GF-D8 (cell line): ENCODE data around the gene ADSL.
A peak's percentile ranks its signal among the peaks of the same experiment; 100 is the strongest.
"Not testable (repeated sequence)": the region's sequence is repeated elsewhere in the genome, so short reads cannot be mapped to it uniquely, and the experiment has no call there.

Experiments
- DNase-seq: peaks from one replicate; lab custom pipeline; 2025; lab: John Stamatoyannopoulos, UW

ADSL gene

DNA sequence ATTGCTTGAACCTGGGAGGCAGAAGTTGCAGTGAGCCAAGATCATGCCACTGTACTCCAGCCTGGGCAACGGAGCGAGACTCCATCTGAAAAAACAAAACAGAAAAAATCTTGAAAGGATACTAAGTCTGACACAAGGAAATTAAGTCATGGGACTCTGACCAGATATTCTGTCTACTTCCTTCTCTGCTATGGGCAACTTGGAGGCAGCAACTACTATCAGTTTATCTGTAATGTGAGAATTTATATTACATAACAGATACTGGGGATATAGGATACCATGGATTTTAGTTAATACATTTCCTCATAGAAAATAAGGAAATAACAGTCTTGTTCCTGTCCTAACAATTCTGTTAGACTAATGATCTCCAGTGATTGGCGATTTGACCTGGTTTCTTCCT lies 22.5 kb downstream of the ADSL start:
- DNase-seq = no peak

DNA sequence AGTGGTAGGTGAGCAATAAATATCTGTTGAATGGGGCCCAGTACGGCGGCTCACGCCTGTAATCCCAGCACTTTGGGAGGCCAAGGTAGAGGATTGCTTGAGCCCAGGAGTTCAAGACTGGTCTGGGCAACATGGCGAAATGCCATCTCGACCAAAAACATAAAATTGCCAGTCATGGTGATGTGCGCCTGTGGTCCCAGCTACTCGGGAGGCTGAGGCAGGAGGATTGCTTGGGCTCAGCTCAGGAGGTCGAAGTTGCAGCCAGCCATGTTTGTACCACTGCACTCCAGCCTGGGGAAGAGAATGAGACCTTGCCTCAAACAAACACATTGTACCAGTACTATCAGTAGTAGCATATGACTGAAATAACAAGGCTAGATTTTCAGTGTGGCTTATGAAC lies 28.3 kb downstream of the ADSL start:
- no peak for DNase-seq

DNA sequence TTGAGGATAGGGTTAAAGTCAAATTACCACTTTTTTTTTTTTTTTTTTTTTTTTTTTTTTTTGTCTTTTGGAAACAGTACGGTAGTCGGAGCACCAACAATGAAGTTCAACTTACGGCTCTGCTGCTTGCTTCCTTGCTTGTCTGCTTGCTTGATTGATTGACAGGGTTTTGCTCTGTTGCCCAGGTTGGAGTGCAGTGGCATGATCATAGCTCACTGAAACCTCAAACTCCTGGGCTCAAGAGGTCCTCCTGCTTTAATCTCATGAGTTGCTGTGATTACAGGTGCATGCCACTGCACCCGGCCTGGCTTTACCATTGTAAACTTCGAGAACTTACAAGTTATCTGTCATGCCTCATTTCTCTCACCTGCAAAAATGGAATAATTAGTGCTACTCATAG lies 29.8 kb downstream of the ADSL start:
- DNase-seq = no peak

DNA sequence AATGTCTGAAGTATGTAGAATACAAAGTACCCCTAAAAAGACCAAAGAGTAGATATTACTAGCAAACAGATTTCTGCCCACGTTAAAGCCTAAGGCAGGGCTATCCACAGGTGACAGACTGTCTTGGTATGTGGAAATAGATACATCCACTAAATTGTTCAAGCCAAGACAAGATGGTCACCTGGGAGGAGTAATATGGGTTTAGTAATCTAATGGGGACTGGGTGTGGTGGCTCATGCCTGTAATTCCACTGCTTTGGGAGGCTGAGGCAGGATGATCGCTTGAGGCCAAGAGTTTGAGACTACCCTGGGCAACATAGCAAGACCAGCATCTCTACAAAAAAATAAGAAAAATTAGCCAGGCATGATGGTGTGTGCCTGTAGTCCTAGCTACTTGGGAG lies 31.6 kb downstream of the ADSL start:
- DNase-seq = no peak

DNA sequence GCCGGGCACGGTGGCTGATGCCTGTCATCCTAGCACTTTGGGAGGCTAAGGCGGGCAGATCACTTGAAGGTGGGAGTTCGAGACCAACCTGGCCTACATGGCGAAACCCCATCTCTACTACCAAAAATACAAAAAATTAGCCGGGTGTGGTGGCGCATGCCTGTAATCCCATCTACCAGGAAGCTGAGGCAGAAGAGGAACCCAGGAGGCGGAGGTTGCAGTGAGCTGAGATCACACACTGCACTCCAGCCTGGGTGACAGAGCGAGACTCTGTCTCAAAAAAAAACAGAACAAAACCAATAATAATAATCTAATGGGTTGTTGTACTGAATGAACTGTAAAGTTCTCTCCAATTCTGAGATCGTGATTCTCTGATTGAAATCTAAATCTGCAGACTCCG lies 32.1 kb downstream of the ADSL start:
- not testable (repeated sequence) for DNase-seq

DNA sequence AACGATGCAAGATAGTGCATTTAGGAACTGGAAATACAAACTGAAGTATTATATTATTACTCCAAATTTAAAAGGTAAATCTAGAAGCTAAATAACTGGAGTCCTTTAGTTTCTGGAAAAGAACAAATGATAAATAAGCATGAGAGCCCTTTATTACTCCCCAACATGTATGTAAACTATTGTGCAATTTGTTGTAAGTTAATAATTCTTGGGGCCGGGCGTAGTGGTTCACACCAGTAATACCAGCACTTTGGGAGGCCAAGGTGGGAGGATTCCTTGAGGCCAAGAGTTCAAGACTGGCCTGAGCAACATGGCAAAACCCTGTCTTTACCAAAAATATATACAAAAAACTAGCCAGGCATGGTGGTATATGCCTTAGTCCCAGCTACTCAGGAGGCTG lies 35.2 kb downstream of the ADSL start:
- DNase-seq = no peak

DNA sequence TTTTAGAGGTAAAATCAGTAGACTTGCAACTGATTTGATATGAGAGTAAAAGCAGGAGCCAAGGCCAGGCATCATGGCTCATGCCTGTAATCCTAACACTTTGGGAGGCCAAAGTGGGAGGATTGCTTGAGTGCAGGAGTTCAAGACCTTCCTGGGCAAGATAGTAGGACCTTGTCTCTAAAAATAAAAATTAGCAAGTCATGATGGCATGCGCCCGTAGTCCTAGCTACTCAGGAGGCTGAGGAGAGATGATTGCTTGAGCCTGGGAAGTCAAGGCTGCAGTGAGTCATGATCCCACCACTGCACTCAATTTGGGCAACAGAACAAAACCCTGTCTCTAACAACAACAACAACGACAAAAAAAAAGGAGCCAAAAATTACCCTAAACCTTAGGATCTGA lies 37.6 kb downstream of the ADSL start:
- no peak for DNase-seq

DNA sequence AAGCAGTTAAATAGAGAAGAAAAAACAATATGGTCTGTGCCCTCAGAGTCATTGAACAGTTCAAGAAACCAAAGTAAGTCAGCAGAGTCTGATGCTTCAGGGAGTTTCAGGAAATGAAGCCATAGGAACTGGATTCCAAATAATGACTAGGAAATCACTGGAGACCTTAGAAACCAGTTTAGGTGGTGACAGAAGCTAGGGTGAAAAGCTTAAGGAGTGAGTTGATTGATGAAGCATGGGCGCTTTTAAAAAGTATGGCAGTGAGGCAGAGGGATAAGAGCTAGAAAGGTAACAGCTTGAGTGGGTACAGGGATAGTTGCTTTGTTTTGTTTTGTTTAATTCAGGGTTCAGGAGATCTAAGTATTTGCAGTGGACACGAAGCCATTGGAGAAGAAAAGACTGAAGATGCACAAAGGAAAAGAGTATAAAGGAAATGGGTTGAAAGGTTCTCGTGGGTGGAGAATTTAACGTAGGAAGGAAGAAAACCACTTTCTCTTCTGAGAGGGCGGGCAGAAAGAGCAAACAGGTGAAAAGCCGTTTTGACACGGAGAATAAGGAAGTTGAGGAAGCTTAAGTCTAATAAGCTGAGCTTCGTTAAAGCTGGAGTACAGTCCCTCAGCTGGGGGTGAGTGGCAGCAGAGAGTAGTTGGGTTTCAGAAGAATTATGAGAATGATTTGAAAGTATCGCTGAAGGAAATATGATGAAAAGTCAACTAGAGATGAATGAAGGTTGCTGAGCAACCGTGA lies 38.9 kb downstream of the ADSL start:
- DNase-seq = peak; percentile 49

DNA sequence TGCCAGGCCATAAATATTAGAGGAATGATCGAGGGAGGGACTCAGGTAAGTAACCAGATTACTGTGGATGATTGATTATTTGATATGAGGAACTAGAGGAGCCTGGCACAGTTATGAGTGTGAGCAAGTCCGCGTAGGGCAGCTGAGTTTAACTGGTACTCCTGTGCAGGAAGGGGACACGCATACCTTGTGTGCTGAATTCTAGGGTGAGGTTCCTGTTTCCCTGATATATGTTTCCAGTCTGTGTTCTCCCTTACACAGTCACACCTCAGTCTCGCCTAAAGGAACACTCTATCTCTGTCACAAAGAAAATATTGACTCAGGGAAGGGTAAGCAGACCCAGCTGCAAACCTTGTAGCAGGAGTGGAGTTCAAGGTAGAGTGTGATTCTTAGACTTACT lies 41.4 kb downstream of the ADSL start:
- no peak for DNase-seq

DNA sequence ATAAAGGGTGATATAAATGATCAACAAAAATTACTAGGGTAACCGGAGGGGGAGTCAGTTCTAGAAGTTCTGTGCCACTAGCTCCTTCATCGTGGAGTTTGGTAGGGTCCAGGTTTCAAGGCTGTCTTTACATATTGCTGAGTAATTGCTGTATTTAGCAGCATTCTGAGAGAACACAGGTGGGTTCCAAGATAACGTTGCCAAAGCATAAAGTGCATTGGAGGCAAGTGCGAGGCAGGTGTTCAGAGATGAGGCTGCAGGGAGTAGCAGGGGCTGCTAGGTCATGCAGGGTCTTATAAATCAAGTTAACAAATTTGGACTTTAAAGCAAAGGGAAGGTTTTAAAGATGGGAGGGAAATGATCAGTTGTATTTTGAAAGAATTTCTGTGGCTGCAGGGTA lies 41.9 kb downstream of the ADSL start:
- DNase-seq = no peak

DNA sequence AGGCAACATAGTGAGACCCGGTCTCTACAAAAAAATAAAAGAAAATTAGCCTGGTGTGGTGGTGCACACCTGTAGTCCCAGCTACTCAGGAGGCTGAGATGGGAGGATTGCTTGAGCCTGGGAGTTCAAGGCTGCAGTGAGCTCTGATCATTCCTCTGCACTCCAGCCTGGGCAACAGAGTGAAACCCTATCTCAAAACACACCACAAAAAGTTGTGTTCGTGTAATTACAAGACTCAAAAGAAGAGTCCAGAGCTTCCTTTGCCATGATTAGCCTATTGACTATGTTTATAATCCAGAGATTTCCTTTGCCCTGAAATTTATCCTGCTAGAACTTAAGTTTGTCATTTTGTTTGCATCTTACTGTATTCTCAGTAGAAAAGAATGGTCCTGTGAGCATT lies 45.1 kb downstream of the ADSL start:
- DNase-seq = no peak

DNA sequence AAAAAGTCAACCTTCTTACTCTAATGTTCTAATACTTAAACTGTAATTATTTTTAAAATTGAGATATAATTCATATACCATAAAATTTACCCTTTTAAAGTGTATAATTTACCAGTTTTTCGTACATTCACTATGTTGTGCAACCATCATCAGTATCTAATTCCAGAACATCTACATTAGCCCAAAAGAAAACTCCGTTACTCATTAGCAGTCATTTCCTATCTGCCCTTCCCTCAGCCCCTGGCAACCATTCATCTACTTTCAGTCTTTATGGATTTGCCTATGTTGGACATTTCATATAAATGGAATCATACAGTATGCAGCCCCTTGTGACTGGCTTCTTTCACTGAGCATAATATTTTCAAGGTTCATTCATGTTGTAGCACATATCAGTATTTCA lies 46.3 kb downstream of the ADSL start:
- DNase-seq = no peak

DNA sequence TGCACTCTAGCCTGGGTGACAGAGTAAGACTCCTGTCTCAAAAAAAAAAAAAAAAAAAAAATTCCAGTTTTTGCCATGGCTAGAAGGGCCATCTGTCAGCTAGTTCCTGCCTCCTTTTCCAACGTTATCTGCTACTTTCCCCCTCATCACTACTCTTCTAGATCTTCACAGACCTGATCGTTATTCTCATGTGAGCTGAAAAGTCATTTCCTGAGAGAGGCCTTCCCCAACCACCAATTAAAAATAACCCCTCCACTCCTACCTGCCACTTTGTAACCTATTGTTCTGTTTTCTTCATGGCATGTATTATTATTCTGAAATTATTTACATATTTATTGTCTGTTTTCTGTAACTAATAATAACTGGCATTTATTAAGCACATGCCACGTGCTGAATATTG lies 48.3 kb downstream of the ADSL start:
- no peak for DNase-seq

DNA sequence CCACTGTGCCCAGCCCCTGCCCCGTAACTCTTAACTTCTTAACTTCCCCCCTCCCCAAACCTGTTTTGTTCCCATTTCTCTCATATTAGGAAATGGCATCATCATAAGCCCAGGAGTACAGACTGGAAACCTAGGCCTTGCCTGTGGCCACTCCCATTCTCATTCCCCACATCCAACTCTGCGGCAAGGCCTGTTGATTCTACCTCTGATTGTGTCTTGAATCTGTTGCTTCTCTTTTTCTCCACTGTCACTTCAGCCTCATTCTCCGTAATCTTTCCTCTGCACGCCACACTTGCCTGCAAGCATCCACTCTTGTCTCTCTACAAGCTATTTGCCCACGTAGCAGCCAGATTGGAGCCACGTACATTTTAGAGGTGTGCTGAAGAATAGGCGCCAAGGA lies 49.3 kb downstream of the ADSL start:
- DNase-seq = no peak

DNA sequence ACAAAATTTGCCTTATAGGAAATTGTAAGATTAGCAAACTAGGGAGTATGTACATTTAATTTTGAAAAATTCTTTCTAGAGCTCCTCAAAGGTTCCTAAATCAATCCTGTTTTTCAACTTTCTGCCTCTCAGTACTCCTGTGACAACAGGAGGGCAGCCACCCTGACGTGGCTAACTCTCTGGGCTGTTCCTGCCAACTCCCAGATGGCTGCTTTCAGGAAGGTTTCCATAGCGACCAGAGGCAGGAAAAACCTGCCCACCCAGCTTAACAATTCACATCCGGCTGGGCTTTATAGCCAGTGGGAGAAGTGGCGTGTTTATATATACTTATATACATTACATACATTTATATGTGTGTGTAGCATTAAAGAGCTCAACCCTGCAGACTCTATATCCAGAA lies 50.6 kb downstream of the ADSL start:
- no peak for DNase-seq

DNA sequence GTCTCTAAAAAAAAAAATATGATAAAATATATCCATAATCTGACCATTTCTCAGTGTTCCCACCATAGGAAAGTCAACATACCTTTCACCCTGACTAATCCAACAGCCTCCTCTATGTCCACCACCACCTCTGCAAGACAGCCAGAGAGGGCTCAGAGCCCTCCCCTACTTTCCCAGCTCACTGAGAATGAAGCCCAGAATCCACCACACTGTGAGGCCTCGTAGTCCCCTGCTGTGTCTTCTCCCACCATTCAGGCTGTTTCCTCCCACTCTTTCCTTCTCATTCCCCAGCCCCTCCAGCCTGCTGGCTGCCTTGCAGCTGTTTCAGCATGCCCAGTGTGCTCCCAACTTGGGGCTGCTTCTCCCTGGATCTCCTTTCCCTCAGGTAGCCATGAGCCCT lies 51.1 kb downstream of the ADSL start:
- DNase-seq = no peak

DNA sequence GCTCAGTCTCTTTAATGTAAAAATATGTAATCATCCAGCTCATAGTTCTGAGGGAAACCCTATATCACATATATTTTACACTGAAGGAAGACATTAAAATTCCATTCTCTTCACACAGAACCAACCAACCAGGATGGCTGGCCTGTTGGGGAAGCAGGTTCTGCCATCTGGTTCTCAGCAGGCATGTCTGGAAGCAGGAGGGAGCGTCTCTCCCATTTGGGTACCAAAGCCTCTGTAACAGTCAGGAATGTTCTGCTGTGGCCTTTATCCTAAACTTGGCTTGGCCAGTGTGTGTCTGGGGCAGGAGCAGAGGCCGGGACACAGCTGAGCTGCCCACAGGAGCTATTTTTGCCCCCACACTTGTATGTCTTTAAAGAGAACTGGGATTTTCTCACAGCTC lies 53.3 kb downstream of the ADSL start:
- DNase-seq = no peak

DNA sequence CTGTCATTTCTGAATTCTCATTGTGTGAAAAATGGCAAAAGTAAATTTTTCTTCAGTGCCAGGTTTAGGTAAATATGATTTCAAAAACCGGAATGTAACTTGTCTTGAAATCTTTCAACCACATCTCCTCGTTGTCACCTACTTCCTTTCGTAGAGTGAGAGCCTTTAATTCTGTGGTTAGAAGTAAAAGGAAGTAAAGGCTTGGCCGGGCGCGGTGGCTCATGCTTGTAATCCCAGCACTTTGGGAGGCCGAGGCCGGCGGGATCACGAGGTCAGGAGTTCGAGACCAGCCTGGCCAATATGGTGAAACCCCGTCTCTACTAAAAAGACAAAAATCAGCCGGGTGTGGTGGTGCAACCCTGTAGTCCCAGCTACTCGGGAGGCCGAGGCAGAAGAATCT lies 53.9 kb downstream of the ADSL start:
- peak; percentile 89 for DNase-seq

DNA sequence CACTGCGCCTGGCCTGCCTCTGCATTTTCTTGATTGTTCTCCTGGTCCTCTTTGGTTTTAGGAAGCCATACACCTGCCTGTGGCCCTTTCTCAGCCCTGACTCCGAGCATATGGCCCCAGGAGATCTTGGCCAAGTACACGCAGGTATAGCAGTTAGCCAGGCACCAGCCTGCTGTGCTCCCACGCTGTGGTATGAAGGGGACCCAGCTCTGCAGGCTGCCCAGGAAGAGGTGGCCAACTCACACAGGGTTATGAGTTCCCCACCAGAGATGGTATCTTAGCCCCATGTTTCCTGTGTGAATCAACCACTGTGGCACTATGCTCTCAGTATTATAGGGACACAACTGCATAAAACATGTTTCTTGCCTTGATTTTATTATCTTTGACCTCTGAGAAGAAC lies 55.2 kb downstream of the ADSL start:
- DNase-seq = peak; percentile 88

DNA sequence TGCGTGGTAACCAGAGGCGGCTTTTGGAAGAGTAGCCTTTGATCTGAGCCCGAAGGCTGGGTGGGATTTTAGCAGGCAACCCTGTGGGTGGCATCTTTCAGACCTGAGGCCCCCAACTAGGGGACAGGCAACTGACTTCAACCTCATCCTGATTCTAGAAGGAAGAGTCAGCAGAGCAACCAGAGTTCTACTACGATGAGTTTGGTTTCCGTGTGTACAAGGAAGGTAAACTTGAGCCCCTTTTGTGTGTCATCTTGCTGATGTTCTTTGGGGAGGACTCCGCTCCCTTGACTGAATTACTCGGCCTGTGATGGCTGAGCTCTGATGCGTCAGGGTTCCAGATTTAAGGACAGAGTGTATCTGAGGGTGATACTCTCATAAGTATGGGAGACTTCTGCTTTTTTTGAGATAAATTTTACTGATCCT lies 55.7 kb downstream of the ADSL start:
- no peak for DNase-seq

DNA sequence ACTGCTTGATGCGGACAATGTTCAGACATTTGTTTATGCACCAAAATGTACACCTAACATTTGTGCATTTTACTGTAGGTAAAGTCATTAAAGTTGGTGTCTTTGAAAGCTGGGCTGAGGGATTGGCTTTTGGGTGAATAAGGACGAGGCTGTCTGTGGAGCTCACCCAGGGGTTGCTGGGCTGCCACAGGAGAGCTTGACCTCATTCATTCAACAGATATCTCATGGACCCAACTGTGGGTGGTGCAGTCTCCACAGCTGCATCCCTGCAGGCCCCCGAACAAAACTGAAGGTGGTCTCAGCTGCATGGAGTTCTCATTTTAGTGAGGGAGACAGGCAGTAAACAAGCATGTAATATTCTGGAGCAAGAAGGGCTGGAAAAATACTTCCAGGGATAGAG lies 56.8 kb downstream of the ADSL start:
- DNase-seq = no peak

DNA sequence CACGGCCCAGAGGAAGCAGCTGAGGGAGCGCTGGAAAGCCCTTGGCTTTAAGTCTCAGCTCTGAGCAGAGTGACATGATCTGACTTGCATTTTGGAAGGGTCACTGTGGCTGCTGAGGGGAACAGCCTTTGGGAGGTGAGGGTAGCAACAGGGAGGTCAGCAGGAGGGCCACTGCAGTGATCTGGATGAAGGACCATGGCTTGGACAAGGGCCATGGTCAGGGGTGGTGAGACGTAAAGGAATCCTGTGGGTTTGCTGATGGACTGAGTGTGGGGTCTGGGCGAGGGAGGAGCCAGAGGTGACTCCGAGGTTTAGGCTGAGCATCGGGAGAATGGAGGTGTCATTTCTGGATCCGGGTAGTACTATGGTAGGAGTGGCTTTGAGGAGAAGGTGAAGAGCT lies 57.4 kb downstream of the ADSL start:
- no peak for DNase-seq

DNA sequence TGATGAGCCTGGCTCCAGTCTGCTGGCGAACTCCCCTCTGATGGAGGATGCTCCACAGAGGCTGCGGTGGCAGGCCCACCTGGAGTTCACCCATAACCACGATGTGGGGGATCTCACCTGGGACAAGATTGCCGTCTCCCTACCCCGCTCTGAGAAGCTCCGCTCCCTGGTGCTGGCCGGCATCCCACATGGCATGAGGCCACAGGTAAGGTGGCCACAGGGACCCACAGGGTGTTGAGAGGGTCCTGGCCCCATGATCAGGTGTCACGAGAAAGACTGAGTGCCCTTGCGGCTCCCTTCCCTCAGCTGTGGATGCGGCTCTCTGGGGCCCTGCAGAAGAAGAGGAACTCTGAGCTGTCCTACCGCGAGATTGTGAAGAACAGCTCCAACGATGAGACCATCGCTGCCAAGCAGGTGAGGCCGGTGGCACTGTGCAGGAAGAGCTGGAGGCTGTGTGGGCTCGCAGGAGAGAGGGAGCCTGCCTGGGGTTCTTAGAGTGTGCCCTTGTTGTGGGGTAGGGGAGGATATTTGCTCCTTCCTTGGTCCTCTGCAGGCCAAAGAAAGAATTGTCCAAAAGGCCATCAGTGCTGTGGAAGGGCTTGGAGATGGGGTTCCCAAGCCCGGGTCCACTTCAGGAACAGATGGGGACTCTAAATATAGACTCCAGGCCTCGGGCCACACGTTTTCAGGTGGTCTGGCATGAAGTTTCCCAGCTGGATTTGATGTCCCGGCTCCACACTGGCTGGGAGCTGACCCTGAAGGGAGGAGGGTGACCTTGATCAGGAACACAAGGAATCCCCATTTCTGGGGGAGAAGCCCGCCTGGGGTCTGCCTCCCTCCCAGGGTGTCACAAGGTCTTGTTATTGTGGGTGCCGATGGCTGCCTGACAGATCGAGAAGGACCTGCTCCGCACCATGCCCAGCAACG lies 58.2 kb downstream of the ADSL start:
- DNase-seq = no peak
